ENCODE data around the gene RREB1.

The RREB1 gene

DNA sequence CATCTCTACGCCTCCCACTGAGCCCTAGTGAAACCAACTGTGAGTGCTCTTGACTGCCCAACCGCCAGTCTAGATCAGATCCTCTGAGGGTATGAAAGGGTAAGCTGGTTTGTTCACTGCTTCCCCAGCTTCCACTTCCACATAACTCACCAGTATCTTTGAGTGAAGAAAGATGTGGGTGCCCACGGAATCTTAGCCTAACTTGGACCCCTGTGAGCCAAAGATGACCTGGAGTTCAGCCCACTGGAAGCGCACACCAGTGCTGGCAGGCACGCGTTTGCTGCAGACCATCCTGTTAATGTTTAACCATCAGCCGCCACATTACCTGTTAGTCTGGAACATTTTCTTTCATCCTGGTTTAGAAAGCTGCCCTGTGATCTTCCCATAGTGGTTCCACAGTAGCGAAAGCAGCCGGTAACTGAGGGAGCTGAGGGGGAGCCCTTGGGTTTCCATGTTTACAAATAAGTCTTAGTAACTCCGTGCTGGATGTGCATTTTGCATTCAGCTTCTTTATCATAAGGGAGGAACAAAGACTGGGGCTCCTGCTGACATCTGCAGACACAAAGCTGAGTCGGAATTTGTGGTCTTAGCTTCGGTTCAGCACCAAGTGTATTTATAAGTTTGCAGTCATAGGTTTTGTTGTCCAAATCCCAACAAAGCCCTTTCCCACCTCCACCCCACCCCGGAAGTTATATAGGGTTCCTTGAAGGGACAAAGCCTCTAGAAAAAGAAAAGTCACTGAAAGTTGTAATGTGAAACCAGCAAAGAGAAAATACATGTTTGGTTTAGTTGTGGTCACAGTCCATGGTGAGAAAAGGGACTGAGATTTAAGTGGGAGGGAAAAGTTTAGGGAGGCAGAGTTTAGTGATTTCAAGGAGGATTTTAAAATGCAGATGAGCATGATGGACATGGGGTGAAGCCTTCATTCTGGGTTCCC is 134.2 kb downstream of the RREB1 start:
- no peaks in the 10 kb centered on the region for H3K27me3 ChIP-seq
- H3K4me1 ChIP-seq (ENCODE audit: control insufficient read depth in 1 of 2, insufficient read depth in 1 of 2, low read depth in 1 of 2, low read length in 1 of 2), result peaks cover 7 to 14% of the 10 kb centered on the region in 2 experiments
- no peaks in the 10 kb centered on the region for H3K9me3 ChIP-seq
- peak overlapping the region; percentile 72 for H3K27ac ChIP-seq
- TF ChIP-seq, protein P1, sequence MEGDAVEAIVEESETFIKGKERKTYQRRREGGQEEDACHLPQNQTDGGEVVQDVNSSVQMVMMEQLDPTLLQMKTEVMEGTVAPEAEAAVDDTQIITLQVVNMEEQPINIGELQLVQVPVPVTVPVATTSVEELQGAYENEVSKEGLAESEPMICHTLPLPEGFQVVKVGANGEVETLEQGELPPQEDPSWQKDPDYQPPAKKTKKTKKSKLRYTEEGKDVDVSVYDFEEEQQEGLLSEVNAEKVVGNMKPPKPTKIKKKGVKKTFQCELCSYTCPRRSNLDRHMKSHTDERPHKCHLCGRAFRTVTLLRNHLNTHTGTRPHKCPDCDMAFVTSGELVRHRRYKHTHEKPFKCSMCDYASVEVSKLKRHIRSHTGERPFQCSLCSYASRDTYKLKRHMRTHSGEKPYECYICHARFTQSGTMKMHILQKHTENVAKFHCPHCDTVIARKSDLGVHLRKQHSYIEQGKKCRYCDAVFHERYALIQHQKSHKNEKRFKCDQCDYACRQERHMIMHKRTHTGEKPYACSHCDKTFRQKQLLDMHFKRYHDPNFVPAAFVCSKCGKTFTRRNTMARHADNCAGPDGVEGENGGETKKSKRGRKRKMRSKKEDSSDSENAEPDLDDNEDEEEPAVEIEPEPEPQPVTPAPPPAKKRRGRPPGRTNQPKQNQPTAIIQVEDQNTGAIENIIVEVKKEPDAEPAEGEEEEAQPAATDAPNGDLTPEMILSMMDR (IDR thresholded peaks at IDR 0.05), result no peak
- H3K4me3 ChIP-seq (ENCODE audit: low read depth in 1 of 2, low read length in 1 of 2), result no peak overlapping the region
- H3K36me3 ChIP-seq, result peaks cover 43% of the 10 kb centered on the region

DNA sequence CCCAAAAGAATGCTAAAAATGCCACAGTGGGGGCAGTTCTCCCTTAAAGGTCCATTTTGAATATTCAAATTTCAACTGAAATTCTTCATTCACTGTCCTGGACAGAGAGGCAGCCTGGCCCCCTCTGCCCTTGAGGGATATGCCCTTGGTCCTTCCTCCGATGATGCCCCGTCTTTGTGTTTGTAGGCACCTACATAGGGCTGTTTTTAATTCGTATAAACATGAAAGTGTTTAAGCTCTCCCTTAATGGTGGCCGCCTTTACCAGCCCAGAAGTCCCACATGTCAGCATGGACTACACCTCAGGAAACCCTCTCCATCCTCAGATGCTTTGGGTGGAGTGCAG is 135.0 kb downstream of the RREB1 start:
- TF ChIP-seq, protein P1 (IDR thresholded peaks at IDR 0.05), result no peak
- Histone ChIP-seq H3K36me3 (peaks cover 51% of the 10 kb centered on the region), H3K27me3 (no peaks in the 10 kb centered on the region), H3K27ac (peak overlapping the region; percentile 72), H3K4me1 (ENCODE audit: control insufficient read depth in 1 of 2, insufficient read depth in 1 of 2, low read depth in 1 of 2, low read length in 1 of 2) (peaks cover 7 to 14% of the 10 kb centered on the region in 2 experiments), H3K4me3 (ENCODE audit: low read depth in 1 of 2, low read length in 1 of 2) (no peak overlapping the region), H3K9me3 (no peaks in the 10 kb centered on the region)

DNA sequence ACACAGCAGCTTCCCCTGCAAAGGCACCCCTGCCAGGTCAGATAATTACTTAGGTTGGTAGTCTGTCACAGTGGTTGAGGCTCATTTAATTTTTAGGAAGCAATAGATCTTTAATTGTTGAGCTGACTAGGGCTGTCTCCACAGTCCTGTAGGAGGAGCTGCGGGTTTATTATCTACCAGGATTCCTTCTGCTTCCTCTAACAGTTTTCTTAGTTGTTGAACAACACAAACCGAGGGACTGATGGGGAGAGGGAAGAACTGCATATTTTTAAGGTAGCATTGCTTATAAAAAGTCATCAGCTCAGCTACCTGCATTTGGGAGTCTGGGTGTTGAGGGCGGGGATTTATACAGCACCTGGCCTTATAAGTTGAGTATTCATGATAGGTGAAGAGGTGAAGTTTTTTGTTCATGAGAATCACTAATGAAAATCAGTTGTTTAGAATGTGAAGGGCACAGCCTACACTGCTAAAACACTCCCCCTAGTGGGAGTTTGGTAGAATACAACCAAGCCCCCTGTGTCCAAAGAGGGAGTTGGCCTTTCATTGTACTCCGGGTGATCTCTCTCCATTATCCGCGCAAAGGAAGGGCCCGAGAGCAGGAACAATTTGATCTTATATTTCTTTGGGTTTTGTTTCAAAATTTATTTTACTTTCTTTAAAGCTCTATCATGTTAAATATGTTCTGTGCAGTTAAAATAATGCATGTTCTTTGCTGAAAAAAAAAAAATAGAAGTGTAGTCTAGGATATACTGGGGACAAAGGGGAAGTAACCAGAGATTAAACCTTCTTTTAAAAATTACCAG is 135.6 kb downstream of the RREB1 start:
- peaks cover 7 to 14% of the 10 kb centered on the region in 2 experiments for H3K4me1 ChIP-seq (ENCODE audit: control insufficient read depth in 1 of 2, insufficient read depth in 1 of 2, low read depth in 1 of 2, low read length in 1 of 2)
- H3K9me3 ChIP-seq, result no peaks in the 10 kb centered on the region
- H3K27me3 ChIP-seq, result no peaks in the 10 kb centered on the region
- no peak overlapping the region for H3K4me3 ChIP-seq (ENCODE audit: low read depth in 1 of 2, low read length in 1 of 2)
- H3K27ac ChIP-seq, result peak overlapping the region; percentile 72
- TF ChIP-seq, protein P1 (IDR thresholded peaks at IDR 0.05), result peak; percentile 92
- H3K36me3 ChIP-seq, result peaks cover 57% of the 10 kb centered on the region

DNA sequence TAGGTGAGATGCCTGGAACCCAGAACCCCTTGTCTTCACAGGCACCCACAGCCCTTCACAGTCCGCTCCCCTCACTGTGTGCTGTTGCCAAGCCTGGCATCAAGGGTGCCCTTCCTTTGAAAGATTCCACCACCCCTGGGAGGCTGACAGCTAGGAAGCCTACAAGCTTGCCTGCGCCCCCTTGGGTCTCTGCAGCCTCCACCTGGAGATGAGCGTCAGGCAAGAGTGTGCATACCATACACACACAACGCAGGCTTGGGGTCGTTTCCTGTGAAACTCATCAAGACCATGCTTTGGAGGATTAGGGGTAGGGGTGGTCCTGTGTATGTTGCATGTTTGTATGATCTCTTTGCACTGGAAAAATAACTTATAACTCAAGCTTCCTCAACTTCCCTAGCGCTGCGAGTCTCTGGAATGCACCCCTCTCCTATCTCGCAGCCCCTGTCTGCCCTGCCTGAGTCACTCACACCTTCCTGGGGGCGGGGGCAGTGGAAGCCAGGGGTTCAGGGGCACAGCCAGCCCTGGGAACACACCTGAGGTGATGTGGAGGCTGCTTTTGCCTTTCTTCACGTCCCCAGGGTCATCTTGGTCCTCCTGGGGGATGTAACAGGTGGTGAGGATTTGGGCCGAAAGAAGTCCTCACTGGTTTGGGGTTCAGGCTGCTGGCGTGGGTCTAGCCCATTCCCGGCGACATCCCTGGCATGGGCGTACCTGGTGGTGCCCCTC is 138.1 kb downstream of the RREB1 start:
- Histone ChIP-seq H3K4me3 (ENCODE audit: low read depth in 1 of 2, low read length in 1 of 2) (no peak overlapping the region), H3K4me1 (ENCODE audit: control insufficient read depth in 1 of 2, insufficient read depth in 1 of 2, low read depth in 1 of 2, low read length in 1 of 2) (peaks cover 7 to 14% of the 10 kb centered on the region in 2 experiments), H3K9me3 (no peaks in the 10 kb centered on the region), H3K27me3 (no peaks in the 10 kb centered on the region), H3K27ac (no peak overlapping the region), H3K36me3 (peaks cover 64% of the 10 kb centered on the region)
- TF ChIP-seq, protein P1 (IDR thresholded peaks at IDR 0.05), result no peak

DNA sequence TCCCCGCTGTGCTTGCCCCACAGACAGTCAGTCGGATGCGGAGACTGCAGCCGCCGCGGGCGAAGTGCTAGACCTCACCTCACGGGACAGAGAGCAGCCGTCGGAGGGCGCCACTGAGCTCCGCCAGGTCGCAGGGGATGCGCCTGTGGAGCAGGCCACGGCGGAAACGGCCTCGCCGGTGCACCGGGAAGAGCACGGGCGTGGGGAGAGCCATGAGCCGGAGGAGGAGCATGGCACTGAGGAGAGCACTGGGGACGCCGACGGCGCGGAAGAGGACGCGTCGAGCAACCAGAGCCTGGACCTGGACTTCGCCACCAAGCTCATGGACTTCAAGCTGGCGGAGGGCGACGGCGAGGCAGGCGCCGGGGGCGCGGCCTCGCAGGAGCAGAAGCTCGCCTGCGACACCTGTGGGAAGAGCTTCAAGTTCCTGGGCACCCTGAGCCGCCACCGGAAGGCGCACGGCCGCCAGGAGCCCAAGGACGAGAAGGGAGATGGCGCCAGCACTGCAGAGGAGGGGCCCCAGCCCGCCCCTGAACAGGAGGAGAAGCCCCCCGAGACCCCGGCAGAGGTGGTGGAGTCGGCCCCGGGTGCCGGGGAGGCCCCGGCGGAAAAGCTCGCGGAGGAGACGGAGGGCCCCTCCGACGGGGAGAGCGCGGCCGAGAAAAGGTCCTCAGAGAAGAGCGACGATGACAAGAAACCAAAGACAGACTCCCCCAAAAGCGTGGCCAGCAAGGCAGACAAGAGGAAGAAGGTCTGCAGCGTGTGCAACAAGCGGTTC is 138.8 kb downstream of the RREB1 start:
- H3K36me3 ChIP-seq, result peaks cover 57% of the 10 kb centered on the region
- TF ChIP-seq, protein P1 (IDR thresholded peaks at IDR 0.05), result no peak
- no peaks in the 10 kb centered on the region for H3K9me3 ChIP-seq
- H3K4me1 ChIP-seq (ENCODE audit: control insufficient read depth in 1 of 2, insufficient read depth in 1 of 2, low read depth in 1 of 2, low read length in 1 of 2), result peaks cover 7 to 14% of the 10 kb centered on the region in 2 experiments
- no peak overlapping the region for H3K4me3 ChIP-seq (ENCODE audit: low read depth in 1 of 2, low read length in 1 of 2)
- H3K27ac ChIP-seq, result no peak overlapping the region
- no peaks in the 10 kb centered on the region for H3K27me3 ChIP-seq
